ENCODE data around the gene WDHD1. TPM values are rescaled to one million over a fixed set of nuclear protein-coding genes. Genes with fewer than 3 reads are reported as not detected.
"Not testable (repeated sequence)": the region's sequence is repeated elsewhere in the genome, so short reads cannot be mapped to it uniquely, and the experiment has no call there.

Gene WDHD1
- total RNA-seq, 4 donors from 2014 or later, result 0.51 to 20.0 (median 3.1) TPM

- TF ChIP-seq POLR2A (IDR thresholded peaks at IDR 0.05) (no peak), CTCF (IDR thresholded peaks at IDR 0.05) (no peak)
- peak overlapping the region; percentile 73 to 77 for H3K27ac ChIP-seq
- no peaks in the 10 kb centered on the region for H3K9me3 ChIP-seq
- H3K4me1 ChIP-seq, result peaks cover 0 to 8% of the 10 kb centered on the region in 2 donors
- H3K27me3 ChIP-seq, result no peaks in the 10 kb centered on the region
- peak in 1 of 2 donors; percentile 46 for DNase-seq
- no peaks in the 10 kb centered on the region for H3K36me3 ChIP-seq
- intact Hi-C loops (cut with DNase I; ENCODE audit: low total_unique reads), result no loop called here
- H3K4me3 ChIP-seq, result no peak overlapping the region
Measured at GRCh38 chr14:55071870-55072640, 45.2 kb upstream of the WDHD1 start.

- Histone ChIP-seq H3K36me3 (no peaks in the 10 kb centered on the region), H3K9me3 (no peaks in the 10 kb centered on the region), H3K4me1 (peaks cover 0 to 8% of the 10 kb centered on the region in 2 donors), H3K27me3 (no peaks in the 10 kb centered on the region), H3K27ac (peak overlapping the region; percentile 5 to 77), H3K4me3 (no peak overlapping the region)
- no peak for DNase-seq
- intact Hi-C loops (cut with DNase I; ENCODE audit: low total_unique reads), result no loop called here
- TF ChIP-seq POLR2A (IDR thresholded peaks at IDR 0.05), result no peak
- TF ChIP-seq CTCF (IDR thresholded peaks at IDR 0.05), result no peak
Measured at GRCh38 chr14:55070981-55071411, 44.1 kb upstream of the WDHD1 start.

GRCh38 chr14:55066223-55066622 is 39.3 kb upstream of the WDHD1 start:
- no peaks in the 10 kb centered on the region for H3K4me1 ChIP-seq
- no peak overlapping the region for H3K4me3 ChIP-seq
- intact Hi-C loops (cut with DNase I; ENCODE audit: low total_unique reads), result no loop called here
- H3K27me3 ChIP-seq, result no peaks in the 10 kb centered on the region
- no peaks in the 10 kb centered on the region for H3K36me3 ChIP-seq
- H3K27ac ChIP-seq, result no peak overlapping the region
- DNase-seq, result no peak
- H3K9me3 ChIP-seq, result no peaks in the 10 kb centered on the region
- TF ChIP-seq POLR2A (IDR thresholded peaks at IDR 0.05) (no peak), CTCF (IDR thresholded peaks at IDR 0.05) (no peak)

- peak overlapping the region in 1 of 2 donors; percentile 25 for H3K27ac ChIP-seq
- no peak for DNase-seq
- H3K4me3 ChIP-seq, result no peak overlapping the region
- no peaks in the 10 kb centered on the region for H3K36me3 ChIP-seq
- H3K9me3 ChIP-seq, result no peaks in the 10 kb centered on the region
- intact Hi-C loops (cut with DNase I; ENCODE audit: low total_unique reads), result no loop called here
- no peaks in the 10 kb centered on the region for H3K4me1 ChIP-seq
- H3K27me3 ChIP-seq, result no peaks in the 10 kb centered on the region
- TF ChIP-seq CTCF (IDR thresholded peaks at IDR 0.05) (no peak), POLR2A (IDR thresholded peaks at IDR 0.05) (no peak)
Measured at GRCh38 chr14:55065411-55065810, 38.5 kb upstream of the WDHD1 start.

GRCh38 chr14:55064896-55065295 is 38.0 kb upstream of the WDHD1 start:
- peak overlapping the region in 1 of 2 donors; percentile 25 for H3K27ac ChIP-seq
- intact Hi-C loops (cut with DNase I; ENCODE audit: low total_unique reads); H3K27me3 ChIP-seq; H3K9me3 ChIP-seq; H3K4me3 ChIP-seq; DNase-seq; H3K4me1 ChIP-seq; H3K36me3 ChIP-seq: not testable (repeated sequence)

Measured in uterus (tissue), 4 donors.